Right lobe of liver (tissue), 4 donors: ENCODE results near the gene INPPL1.

Experiments used
- CTCF ChIP-seq, 4 donors: fragments of 200-600 bp in 3 of 4; fragments of 450-650 bp in 1 of 4; IDR thresholded peaks; one replicate each; pipeline versions ENCODE4 v1.5.1 to v1.8.0; 2016 to 2022; ENCODE audit warnings: antibody characterized with exemption in 4 of 4, mild to moderate bottlenecking in 2 of 4
- POLR2A ChIP-seq: fragments of 450-650 bp; IDR thresholded peaks from one replicate; pipeline ENCODE4 v1.6.1; 2017; ENCODE audit warnings: antibody characterized with exemption, mild to moderate bottlenecking
- donor health status: DM: no; HTN: no; CAD: no.
- donor health status: DM: no; HTN: no; CAD: no.
- donor health status: DM: no; HTN: yes; CAD: no.

DNA sequence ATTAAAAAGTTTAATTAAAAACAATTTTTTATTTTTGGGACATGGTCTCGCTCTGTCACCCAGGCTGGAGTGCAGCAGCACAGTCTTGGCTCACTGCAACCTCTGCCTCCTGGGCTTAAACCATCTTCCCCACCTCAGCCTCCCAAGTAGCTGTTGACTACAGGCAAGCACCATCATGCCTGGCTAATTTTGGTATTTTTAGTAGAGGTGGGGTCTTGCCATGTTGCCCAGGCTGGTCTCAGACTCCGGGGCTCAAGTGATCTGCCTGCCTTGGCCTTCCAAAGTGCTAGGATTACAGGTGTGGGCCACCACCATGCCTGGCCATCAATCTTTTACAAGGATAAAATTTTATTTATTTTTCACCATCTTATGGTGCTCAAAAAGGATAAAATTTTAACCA, 62.7 kb downstream of the INPPL1 start:
- TF ChIP-seq CTCF (IDR thresholded peaks at IDR 0.05) (no peak), POLR2A (no peak)
